ENCODE data around the gene SDC1. TPM values are rescaled to one million over a fixed set of nuclear protein-coding genes. Genes with fewer than 3 reads are reported as not detected.
A peak's percentile ranks its signal among the peaks of the same experiment; 100 is the strongest.

SDC1 gene
- total RNA-seq, 2 donors from 2014 or later, result 1.2 to 3.0 TPM

- intact Hi-C loops (cut with DNase I), result no loop called here
- peak; percentile 42 for DNase-seq (ENCODE audit: low spot score)
Measured at GRCh38 chr2:20177556-20178248, 47.2 kb downstream of the SDC1 start.

- intact Hi-C loops (cut with DNase I), result no loop called here
- DNase-seq (ENCODE audit: low spot score), result peak; percentile 16
Measured at GRCh38 chr2:20176760-20177159, 48.2 kb downstream of the SDC1 start.

GRCh38 chr2:20175931-20176330 lies 49.0 kb downstream of the SDC1 start:
- no peak for DNase-seq (ENCODE audit: low spot score)
- intact Hi-C loops (cut with DNase I), result no loop called here

GRCh38 chr2:20175267-20175666 lies 49.7 kb downstream of the SDC1 start:
- intact Hi-C loops (cut with DNase I), result no loop called here
- peak; percentile 43 for DNase-seq (ENCODE audit: low spot score)

GRCh38 chr2:20174410-20174809 lies 50.5 kb downstream of the SDC1 start:
- DNase-seq (ENCODE audit: low spot score), result peak; percentile 46

GRCh38 chr2:20173496-20174402 lies 51.2 kb downstream of the SDC1 start:
- DNase-seq (ENCODE audit: low spot score), result no peak
- intact Hi-C loops (cut with DNase I), result no loop called here

More at GRCh38 chr2:20174410-20174809, 50.5 kb downstream of the SDC1 start:
- intact Hi-C loops (cut with DNase I), result no loop called here

- intact Hi-C loops (cut with DNase I), result no loop called here
- DNase-seq (ENCODE audit: low spot score), result no peak
Measured at GRCh38 chr2:20173064-20173463, 51.9 kb downstream of the SDC1 start.

GRCh38 chr2:20172273-20173055 lies 52.5 kb downstream of the SDC1 start:
- intact Hi-C loops (cut with DNase I), result no loop called here
- no peak for DNase-seq (ENCODE audit: low spot score)

GRCh38 chr2:20171445-20171977 lies 53.4 kb downstream of the SDC1 start:
- no peak for DNase-seq (ENCODE audit: low spot score)
- intact Hi-C loops (cut with DNase I), result no loop called here

GRCh38 chr2:20170704-20171250 lies 54.2 kb downstream of the SDC1 start:
- DNase-seq (ENCODE audit: low spot score), result no peak
- intact Hi-C loops (cut with DNase I), result no loop called here

GRCh38 chr2:20169796-20170703 lies 54.9 kb downstream of the SDC1 start:
- intact Hi-C loops (cut with DNase I), result no loop called here
- DNase-seq (ENCODE audit: low spot score), result no peak

GRCh38 chr2:20168727-20169696 lies 55.9 kb downstream of the SDC1 start:
- DNase-seq (ENCODE audit: low spot score), result no peak
- intact Hi-C loops (cut with DNase I), result no loop called here

- no peak for DNase-seq (ENCODE audit: low spot score)
- intact Hi-C loops (cut with DNase I), result no loop called here
Measured at GRCh38 chr2:20168048-20168726, 56.7 kb downstream of the SDC1 start.

GRCh38 chr2:20167356-20167755 lies 57.6 kb downstream of the SDC1 start:
- intact Hi-C loops (cut with DNase I), result no loop called here
- DNase-seq (ENCODE audit: low spot score), result no peak

- intact Hi-C loops (cut with DNase I), result no loop called here
- no peak for DNase-seq (ENCODE audit: low spot score)
Measured at GRCh38 chr2:20165677-20166509, 59.0 kb downstream of the SDC1 start.

Measured in posterior vena cava (tissue), 2 donors.